ENCODE results near the gene RAPSN.

Gene RAPSN

DNA sequence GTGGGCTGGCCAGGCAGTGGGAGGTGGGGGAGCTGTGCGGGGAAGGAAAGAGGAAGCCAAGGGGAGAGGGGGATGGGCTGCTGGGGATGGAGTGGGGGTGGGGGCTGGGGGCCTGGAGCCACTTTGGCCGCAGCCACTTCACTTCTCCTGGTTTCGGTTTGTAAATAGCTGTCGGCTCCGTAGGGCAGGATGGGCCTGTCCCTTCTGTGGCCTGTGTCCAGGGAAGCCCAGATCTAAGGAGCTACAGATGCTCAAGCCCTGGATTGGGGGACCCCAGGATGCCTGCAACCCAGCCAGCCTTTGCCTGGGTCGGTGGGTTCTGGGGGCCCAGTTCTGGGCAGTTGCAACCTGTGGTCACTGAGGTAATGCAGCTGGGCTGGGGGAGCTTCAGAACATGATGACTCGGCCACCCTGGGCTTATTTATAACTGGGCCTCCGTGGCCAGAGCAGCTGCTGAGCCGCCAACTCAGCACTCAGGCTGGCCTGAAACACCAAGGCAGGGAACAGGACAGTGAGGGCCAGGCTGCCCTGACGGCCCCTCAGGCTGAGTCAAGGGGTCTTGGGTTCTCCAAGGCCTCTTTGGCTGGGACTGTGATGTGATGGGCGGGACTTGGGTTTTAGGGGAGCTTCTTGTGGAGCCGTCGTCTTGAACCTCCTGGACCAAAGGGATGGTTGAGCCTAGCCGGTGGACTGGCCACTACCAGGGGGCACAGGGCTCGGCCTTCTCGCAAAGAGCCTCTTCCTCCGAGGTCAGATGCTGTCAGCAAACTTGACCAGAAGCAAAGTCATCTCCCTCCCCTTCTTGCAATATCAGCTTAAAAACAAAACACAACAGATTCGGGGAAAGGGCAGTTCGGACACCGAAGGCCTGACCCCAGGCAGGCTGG lies 55.5 kb downstream of the RAPSN start:
- TF ChIP-seq CTCF (IDR thresholded peaks at IDR 0.05; ENCODE audit: insufficient read depth, low read length, poor library complexity, severe bottlenecking): no peak

GRCh38 chr11:47392546-47393162 lies 56.3 kb downstream of the RAPSN start:
- DNase-seq (ENCODE audit: extremely low read depth, insufficient read length): no peak
- no peaks in the 10 kb centered on the region for H3K27me3 ChIP-seq (replicated peaks; ENCODE audit: control insufficient read depth, insufficient read depth, low read length)
- H3K4me3 ChIP-seq (replicated peaks; ENCODE audit: low read depth, low read length): no peak overlapping the region
- no peak for TF ChIP-seq CTCF (IDR thresholded peaks at IDR 0.05; ENCODE audit: insufficient read depth, low read length, poor library complexity, severe bottlenecking)
- H3K36me3 ChIP-seq (ENCODE audit: control insufficient read depth, insufficient read depth, low read length): no peaks in the 10 kb centered on the region

More for the DNA sequence above, 55.5 kb downstream of the RAPSN start:
- no peak for DNase-seq (ENCODE audit: extremely low read depth, insufficient read length)
- Histone ChIP-seq H3K36me3 (ENCODE audit: control insufficient read depth, insufficient read depth, low read length) (no peaks in the 10 kb centered on the region), H3K27me3 (replicated peaks; ENCODE audit: control insufficient read depth, insufficient read depth, low read length) (no peaks in the 10 kb centered on the region), H3K4me3 (replicated peaks; ENCODE audit: low read depth, low read length) (no peak overlapping the region)

GRCh38 chr11:47391711-47392432 lies 57.1 kb downstream of the RAPSN start:
- no peak for TF ChIP-seq CTCF (IDR thresholded peaks at IDR 0.05; ENCODE audit: insufficient read depth, low read length, poor library complexity, severe bottlenecking)
- no peak for DNase-seq (ENCODE audit: extremely low read depth, insufficient read length)
- Histone ChIP-seq H3K4me3 (replicated peaks; ENCODE audit: low read depth, low read length) (no peak overlapping the region), H3K36me3 (ENCODE audit: control insufficient read depth, insufficient read depth, low read length) (no peaks in the 10 kb centered on the region), H3K27me3 (replicated peaks; ENCODE audit: control insufficient read depth, insufficient read depth, low read length) (no peaks in the 10 kb centered on the region)

DNA sequence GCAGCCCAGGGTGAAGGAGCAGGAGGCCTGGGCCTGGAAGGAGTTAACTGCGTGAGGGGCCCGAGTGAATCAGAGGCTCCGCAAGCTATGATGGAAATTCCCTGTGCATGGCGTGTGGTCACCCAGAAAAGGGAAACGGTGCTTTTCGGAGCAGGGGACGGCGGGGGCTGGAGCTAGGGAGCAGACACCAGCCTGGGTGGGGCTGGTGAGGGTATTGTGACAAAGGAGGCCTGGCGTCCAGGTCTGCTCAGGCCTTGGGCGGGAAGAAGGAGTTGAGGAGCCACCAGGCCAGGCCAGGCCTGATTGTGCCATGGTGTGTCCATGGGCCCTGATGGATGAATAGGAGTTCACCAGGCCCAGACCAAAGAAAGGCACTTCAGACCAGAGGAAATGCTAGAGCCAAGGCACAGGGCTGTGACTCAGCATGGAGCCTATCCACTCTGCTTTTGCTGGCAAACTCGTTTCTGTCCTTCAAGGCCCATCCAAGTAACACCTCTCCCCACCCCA lies 57.8 kb downstream of the RAPSN start:
- TF ChIP-seq CTCF (IDR thresholded peaks at IDR 0.05; ENCODE audit: insufficient read depth, low read length, poor library complexity, severe bottlenecking): no peak
- H3K36me3 ChIP-seq (ENCODE audit: control insufficient read depth, insufficient read depth, low read length): no peaks in the 10 kb centered on the region
- no peak for DNase-seq (ENCODE audit: extremely low read depth, insufficient read length)
- no peak overlapping the region for H3K4me3 ChIP-seq (replicated peaks; ENCODE audit: low read depth, low read length)
- H3K27me3 ChIP-seq (replicated peaks; ENCODE audit: control insufficient read depth, insufficient read depth, low read length): no peaks in the 10 kb centered on the region

DNA sequence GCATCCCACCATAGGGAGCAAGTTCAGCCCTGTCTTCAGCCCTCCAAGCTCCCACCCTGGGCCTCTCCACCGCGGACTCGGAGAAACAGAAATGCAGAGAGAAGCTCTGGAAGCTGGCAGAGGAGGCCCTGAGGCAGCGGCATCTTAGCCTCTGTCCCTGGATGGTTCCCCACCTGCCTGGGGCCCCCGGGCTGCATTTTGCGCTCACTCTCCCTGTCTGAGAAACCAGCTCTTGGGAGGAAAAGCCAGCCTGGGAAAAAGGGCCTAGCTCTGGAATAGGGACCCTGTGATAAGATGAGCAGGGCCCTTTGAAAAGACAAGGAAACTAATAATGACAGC lies 58.5 kb downstream of the RAPSN start:
- Histone ChIP-seq H3K27me3 (replicated peaks; ENCODE audit: control insufficient read depth, insufficient read depth, low read length) (no peaks in the 10 kb centered on the region), H3K4me3 (replicated peaks; ENCODE audit: low read depth, low read length) (no peak overlapping the region), H3K36me3 (ENCODE audit: control insufficient read depth, insufficient read depth, low read length) (no peaks in the 10 kb centered on the region)
- no peak for TF ChIP-seq CTCF (IDR thresholded peaks at IDR 0.05; ENCODE audit: insufficient read depth, low read length, poor library complexity, severe bottlenecking)
- no peak for DNase-seq (ENCODE audit: extremely low read depth, insufficient read length)

All from GM06990 (cell line).